ENCODE data around the gene ZNF219.
"Not testable (repeated sequence)": the region's sequence is repeated elsewhere in the genome, so short reads cannot be mapped to it uniquely, and the experiment has no call there.

ZNF219 gene

GRCh38 chr14:21043387-21043973, 55.0 kb downstream of the ZNF219 start:
- ATAC-seq (no peak), DNase-seq (no peak)

GRCh38 chr14:21042918-21043317, 55.5 kb downstream of the ZNF219 start:
- ATAC-seq (no peak), DNase-seq (no peak)

- ATAC-seq: no peak
- no peak for DNase-seq
Observed at GRCh38 chr14:21041676-21042433, 56.6 kb downstream of the ZNF219 start, which contains the start of gene RNASE7. TSS of gene RNASE7 (plus strand) at chr14:21042362. CDS start at chr14:21042993, 631 bp downstream.

- DNase-seq, ATAC-seq: not testable (repeated sequence)
Observed at GRCh38 chr14:21040941-21041340, 57.5 kb downstream of the ZNF219 start.

GRCh38 chr14:21040370-21040925, 58.0 kb downstream of the ZNF219 start:
- no peak for DNase-seq
- no peak for ATAC-seq

All from stimulated activated naive CD8-positive, alpha-beta T cell treated with anti-CD3 and anti-CD28 coated beads, Interleukin-15, Interleukin-2, amounts not matched to agents 100 U/mL and 50 U/mL, for 24 hours (primary cell).